H9 (cell line): ENCODE data around the gene MMEL1. TPM values are rescaled to one million over a fixed set of nuclear protein-coding genes. Genes with fewer than 3 reads are reported as not detected.

Experiments used
- DNase-seq: peaks from one replicate; pipeline ENCODE4 v3.0.0-alpha.2; 2017
- H2AFZ ChIP-seq: one replicate; pipeline ENCODE4 v1.6.1; 2013; ENCODE audit warnings: mild to moderate bottlenecking, low read length, control low read depth, moderate library complexity
- H2AK5ac ChIP-seq: 2 replicates; pipeline ENCODE4 v1.6.1; 2013; ENCODE audit warnings: low read length, control low read depth, mixed read lengths; ENCODE audit not compliant: insufficient read length
- H2BK120ac ChIP-seq: one replicate; pipeline ENCODE4 v1.6.1; 2013; ENCODE audit warnings: low read depth, mild to moderate bottlenecking, low read length, control low read depth, inconsistent platforms; ENCODE audit not compliant: poor library complexity, severe bottlenecking
- H2BK12ac ChIP-seq: 2 replicates; pipeline ENCODE4 v1.6.1; 2013; ENCODE audit warnings: low read length, control low read depth, mixed read lengths, low read depth; ENCODE audit not compliant: insufficient read length
- H2BK15ac ChIP-seq: 2 replicates; pipeline ENCODE4 v1.6.1; 2013; ENCODE audit warnings: low read depth, low read length, control low read depth
- H2BK20ac ChIP-seq: one replicate; pipeline ENCODE4 v1.6.1; 2013; ENCODE audit warnings: low read depth, mild to moderate bottlenecking, low read length, control low read depth, inconsistent platforms; ENCODE audit not compliant: poor library complexity, severe bottlenecking
- H2BK5ac ChIP-seq: 2 replicates; pipeline ENCODE4 v1.6.1; 2013; ENCODE audit warnings: low read length, control low read depth, mixed read lengths; ENCODE audit not compliant: insufficient read length
- H3K14ac ChIP-seq: 2 replicates; pipeline ENCODE4 v1.6.1; 2013; ENCODE audit warnings: low read length, control low read depth; ENCODE audit not compliant: insufficient read depth
- H3K18ac ChIP-seq: 2 replicates; pipeline ENCODE4 v1.6.1; 2013; ENCODE audit warnings: low read depth, mild to moderate bottlenecking, mixed read lengths, low read length, control low read depth; ENCODE audit not compliant: insufficient read length
- H3K23ac ChIP-seq: 2 replicates; pipeline ENCODE4 v1.6.1; 2013; ENCODE audit warnings: low read length, control low read depth, mixed read lengths, low read depth; ENCODE audit not compliant: insufficient read length
- H3K23me2 ChIP-seq: 2 replicates; pipeline ENCODE4 v1.6.1; 2013; ENCODE audit warnings: low read depth, mild to moderate bottlenecking, mixed read lengths, low read length, control low read depth; ENCODE audit not compliant: insufficient read length, poor library complexity, severe bottlenecking
- H3K27ac ChIP-seq: 2 replicates; pipeline ENCODE4 v1.5.1; 2013; ENCODE audit warnings: low read length, control low read depth, mixed read lengths, low read depth; ENCODE audit not compliant: insufficient read length
- H3K27me3 ChIP-seq: 2 replicates; pipeline ENCODE4 v1.6.1; 2013; ENCODE audit warnings: low read length, control low read depth, inconsistent platforms; ENCODE audit not compliant: insufficient read depth
- H3K4ac ChIP-seq: 2 replicates; pipeline ENCODE4 v1.6.1; 2013; ENCODE audit warnings: low read depth, mild to moderate bottlenecking, control low read depth, inconsistent platforms, low read length, moderate library complexity
- H3K4me1 ChIP-seq: 2 replicates; pipeline ENCODE4 v1.6.1; 2013; ENCODE audit warnings: low read length, control low read depth, inconsistent platforms; ENCODE audit not compliant: insufficient read depth
- H3K4me2 ChIP-seq: 2 replicates; pipeline ENCODE4 v1.6.1; 2013; ENCODE audit warnings: low read length, control low read depth, mixed read lengths; ENCODE audit not compliant: insufficient read length, insufficient read depth
- H3K56ac ChIP-seq: 2 replicates; pipeline ENCODE4 v1.6.1; 2013; ENCODE audit warnings: low read depth, mild to moderate bottlenecking, mixed read lengths, low read length, control low read depth; ENCODE audit not compliant: insufficient read length
- H3K79me1 ChIP-seq: 2 replicates; pipeline ENCODE4 v1.6.1; 2013; ENCODE audit warnings: low read depth, mild to moderate bottlenecking, moderate library complexity, low read length, control low read depth, inconsistent platforms; ENCODE audit not compliant: insufficient read depth, poor library complexity, severe bottlenecking
- H3K79me2 ChIP-seq: 2 replicates; pipeline ENCODE4 v1.6.1; 2013; ENCODE audit warnings: low read length, control low read depth, inconsistent platforms; ENCODE audit not compliant: insufficient read depth
- H3K9ac ChIP-seq: 2 replicates; pipeline ENCODE4 v1.6.1; 2013; ENCODE audit warnings: low read length, control low read depth, mixed read lengths; ENCODE audit not compliant: insufficient read length; ENCODE audit errors: extremely low read depth
- H3K9me3 ChIP-seq: one replicate; pipeline ENCODE4 v1.6.1; 2013; ENCODE audit warnings: low read depth, low read length, inconsistent platforms; ENCODE audit not compliant: control insufficient read depth
- H3T11ph ChIP-seq: one replicate; pipeline ENCODE4 v1.6.1; 2013; ENCODE audit warnings: mild to moderate bottlenecking, low read length, control low read depth, inconsistent platforms
- H4K20me1 ChIP-seq: one replicate; pipeline ENCODE4 v1.6.1; 2013; ENCODE audit not compliant: control insufficient read depth, insufficient read length, insufficient read depth
- H4K5ac ChIP-seq: 2 replicates; pipeline ENCODE4 v1.6.1; 2013; ENCODE audit warnings: low read depth, mild to moderate bottlenecking, mixed read lengths, low read length, control low read depth; ENCODE audit not compliant: insufficient read length
- H4K8ac ChIP-seq: replicated peaks from 2 replicates; pipeline ENCODE4 v1.6.1; 2013; ENCODE audit warnings: low read length, control low read depth, mixed read lengths, low read depth; ENCODE audit not compliant: insufficient read length
- H4K91ac ChIP-seq: 2 replicates; pipeline ENCODE4 v1.6.1; 2013; ENCODE audit warnings: low read depth, mild to moderate bottlenecking, moderate library complexity, mixed read lengths, low read length, control low read depth; ENCODE audit not compliant: insufficient read length
- H3K27ac Mint-ChIP-seq, 3 experiments: 2 replicates in 2 of 3; 3 replicates in 1 of 3; pipeline ENCODE4 v1.8.0; 2020 to 2021; ENCODE audit warnings: mixed read lengths in 3 of 3, mild to moderate bottlenecking in 1 of 3, moderate library complexity in 1 of 3
- H3K27me3 Mint-ChIP-seq: 2 replicates; pipeline ENCODE4 v1.8.0; 2021; ENCODE audit warnings: low read depth, mild to moderate bottlenecking, moderate library complexity, mixed read lengths
- H3K36me3 Mint-ChIP-seq, 3 experiments: 2 replicates in 2 of 3; 3 replicates in 1 of 3; pipeline ENCODE4 v1.8.0; 2020 to 2021; ENCODE audit warnings: low read depth in 3 of 3, mixed read lengths in 3 of 3; ENCODE audit not compliant: insufficient read depth in 1 of 3
- H3K4me1 Mint-ChIP-seq, 2 experiments: 2 replicates each; pipeline ENCODE4 v1.8.0; 2020; ENCODE audit warnings: mixed read lengths in 2 of 2
- H3K4me3 Mint-ChIP-seq, 2 experiments: 2 replicates in 1 of 2; 3 replicates in 1 of 2; pipeline ENCODE4 v1.8.0; 2020 to 2021; ENCODE audit warnings: mild to moderate bottlenecking in 2 of 2, mixed read lengths in 2 of 2, moderate library complexity in 1 of 2
- H3K9me3 Mint-ChIP-seq, 2 experiments: 2 replicates in 1 of 2; 3 replicates in 1 of 2; pipeline ENCODE4 v1.8.0; 2020; ENCODE audit warnings: mild to moderate bottlenecking in 2 of 2, mixed read lengths in 2 of 2, moderate library complexity in 1 of 2
- WGBS: extraction: QIAGEN DNeasy Blood & Tissue Kit; methylation state at CpG from one replicate; pipeline ENCODE4 v1.1.7; 2013; ENCODE audit warnings: missing lambda C conversion rate, low lambda C conversion rate, mixed read lengths; ENCODE audit not compliant: insufficient read length; ENCODE audit errors: extremely low coverage; 5-methylcytosine and 5-hydroxymethylcytosine counted together
- total RNA-seq: library from RNA; stranded (reverse); gene quantifications from 2 replicates; pipeline ENCODE4 v1.2.1, GENCODE V29; 2021
- TF ChIP-seq, protein P1 (sequence below): fragments of 200-600 bp; sonication (generic); conservative IDR thresholded peaks from 3 replicates; pipeline ENCODE4 v1.8.0; 2021; ENCODE audit warnings: antibody characterized with exemption, mild to moderate bottlenecking

The MMEL1 gene
- total RNA-seq, 1 experiment from 2014 or later, result 0.42 TPM

- H3K36me3 Mint-ChIP-seq, result peaks cover 5 to 10% (median 7%) of the 10 kb centered on the region in 3 experiments
These were observed 1.4 kb downstream of the MMEL1 start for GRCh38 chr1:2631136-2632050.

More at GRCh38 chr1:2631136-2632050, 1.4 kb downstream of the MMEL1 start:
- TF ChIP-seq, protein P1, sequence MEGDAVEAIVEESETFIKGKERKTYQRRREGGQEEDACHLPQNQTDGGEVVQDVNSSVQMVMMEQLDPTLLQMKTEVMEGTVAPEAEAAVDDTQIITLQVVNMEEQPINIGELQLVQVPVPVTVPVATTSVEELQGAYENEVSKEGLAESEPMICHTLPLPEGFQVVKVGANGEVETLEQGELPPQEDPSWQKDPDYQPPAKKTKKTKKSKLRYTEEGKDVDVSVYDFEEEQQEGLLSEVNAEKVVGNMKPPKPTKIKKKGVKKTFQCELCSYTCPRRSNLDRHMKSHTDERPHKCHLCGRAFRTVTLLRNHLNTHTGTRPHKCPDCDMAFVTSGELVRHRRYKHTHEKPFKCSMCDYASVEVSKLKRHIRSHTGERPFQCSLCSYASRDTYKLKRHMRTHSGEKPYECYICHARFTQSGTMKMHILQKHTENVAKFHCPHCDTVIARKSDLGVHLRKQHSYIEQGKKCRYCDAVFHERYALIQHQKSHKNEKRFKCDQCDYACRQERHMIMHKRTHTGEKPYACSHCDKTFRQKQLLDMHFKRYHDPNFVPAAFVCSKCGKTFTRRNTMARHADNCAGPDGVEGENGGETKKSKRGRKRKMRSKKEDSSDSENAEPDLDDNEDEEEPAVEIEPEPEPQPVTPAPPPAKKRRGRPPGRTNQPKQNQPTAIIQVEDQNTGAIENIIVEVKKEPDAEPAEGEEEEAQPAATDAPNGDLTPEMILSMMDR, result no peak
- Histone ChIP-seq H4K8ac (no peak overlapping the region), H3K14ac (no peak overlapping the region), H3T11ph (no peak overlapping the region), H3K27me3 (peaks cover 22% of the 10 kb centered on the region; the same call in 1 of the 2 replicates), H4K20me1 (peaks cover 2% of the 10 kb centered on the region), H2BK15ac (no peak overlapping the region), H3K9ac (no peak overlapping the region), H2AFZ (no peak overlapping the region), H2BK12ac (no peak overlapping the region), H3K79me1 (no peaks in the 10 kb centered on the region), H3K79me2 (no peaks in the 10 kb centered on the region), H3K23me2 (peaks cover 3% of the 10 kb centered on the region), H2BK5ac (no peak overlapping the region), H3K4me1 (no peaks in the 10 kb centered on the region), H4K5ac (no peak overlapping the region), H3K27ac (no peak overlapping the region), H3K4ac (no peak overlapping the region), H2BK120ac (no peak overlapping the region), H3K23ac (no peak overlapping the region), H3K56ac (no peak overlapping the region), H3K18ac (no peak overlapping the region), H2AK5ac (no peak overlapping the region), H2BK20ac (no peak overlapping the region), H3K4me2 (no peak overlapping the region), H3K9me3 (no peaks in the 10 kb centered on the region), H4K91ac (no peak overlapping the region)
- whole genome bisulfite sequencing, result no CpG with 5 or more reads among the region's 24 CpGs
- Mint-ChIP-seq H3K4me1 (peaks cover 14 to 32% of the 10 kb centered on the region in 2 experiments), H3K4me3 (no peak overlapping the region), H3K9me3 (peaks cover 15 to 20% of the 10 kb centered on the region in 2 experiments), H3K27me3 (peaks cover 66% of the 10 kb centered on the region), H3K27ac (no peak overlapping the region)
- no peak for DNase-seq
